T-helper 22 cell (primary cell): ENCODE measurements around the gene ZDHHC11.
"Not testable (repeated sequence)": the region's sequence is repeated elsewhere in the genome, so short reads cannot be mapped to it uniquely, and the experiment has no call there.

Experiments used
- DNase-seq: peaks from one replicate; pipeline ENCODE4 v3.0.0-alpha.2; 2020; ENCODE audit warnings: low read depth

The ZDHHC11 gene

DNA sequence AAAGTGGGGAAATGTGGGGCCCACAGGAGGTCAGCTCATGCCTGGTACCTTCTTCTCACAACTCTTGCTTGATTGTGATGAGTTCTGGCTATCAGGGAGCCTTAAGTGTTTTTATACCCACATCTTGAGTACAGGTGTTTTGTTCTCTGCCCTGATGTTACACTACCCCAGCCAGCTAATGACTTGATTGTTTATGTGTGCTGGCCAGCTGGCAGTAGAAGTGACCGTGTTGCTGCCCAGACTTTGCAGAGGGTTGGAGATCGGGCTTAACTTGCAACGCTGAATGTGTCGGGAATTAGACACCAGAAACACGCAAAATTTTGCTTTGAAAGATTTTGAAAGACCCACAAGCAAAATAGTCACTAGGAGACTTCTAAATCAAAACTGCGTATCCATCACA, 49.3 kb downstream of the ZDHHC11 start:
- no peak for DNase-seq

DNA sequence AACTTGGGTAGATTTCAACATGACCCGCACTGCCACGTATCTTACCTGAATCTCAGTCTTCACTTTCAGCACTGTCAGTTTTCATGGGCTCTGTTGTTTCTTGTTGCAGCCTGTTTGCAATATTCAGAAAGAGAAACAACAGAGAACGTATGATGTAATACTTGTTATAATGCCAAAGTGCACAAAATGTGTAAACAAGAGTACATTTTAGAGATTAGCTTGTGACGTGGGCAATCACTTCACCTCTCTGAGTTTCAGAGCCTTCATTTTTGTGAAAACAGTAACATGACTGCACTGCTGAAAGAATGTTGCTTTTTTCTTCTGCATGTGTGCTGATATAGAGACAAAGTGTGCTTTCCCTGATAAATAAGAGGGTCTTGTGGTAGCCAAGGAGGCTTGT, 49.7 kb downstream of the ZDHHC11 start:
- not testable (repeated sequence) for DNase-seq

DNA sequence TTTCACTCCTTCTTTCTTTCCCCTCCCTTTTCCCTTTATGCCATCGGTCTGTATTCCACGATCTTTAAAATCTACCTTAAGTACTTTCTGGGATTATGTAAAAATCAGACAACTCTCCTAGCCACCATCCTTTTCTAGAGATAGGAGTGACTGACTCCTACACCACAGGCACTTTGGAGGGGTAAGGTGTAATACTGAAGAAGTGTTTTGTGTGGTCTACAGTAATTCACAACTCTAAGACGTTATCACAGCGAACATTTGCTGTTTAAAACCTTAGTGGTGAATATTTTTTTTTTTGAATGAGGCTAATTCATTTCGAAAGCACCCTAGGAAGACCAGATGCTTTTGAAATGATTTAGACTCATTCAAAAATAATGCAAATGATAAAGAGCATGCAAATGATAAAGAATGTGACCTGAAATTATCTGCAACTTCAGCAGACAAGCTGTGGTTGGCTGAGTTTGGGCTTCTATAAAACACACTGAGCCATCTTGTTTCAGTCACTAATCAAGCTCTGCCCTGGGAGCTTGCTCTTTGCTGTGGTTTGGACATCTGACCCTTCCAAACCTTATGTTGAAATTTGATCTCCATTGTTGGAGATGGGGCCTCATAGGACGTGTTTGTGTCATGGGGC, 52.2 kb downstream of the ZDHHC11 start:
- not testable (repeated sequence) for DNase-seq

DNA sequence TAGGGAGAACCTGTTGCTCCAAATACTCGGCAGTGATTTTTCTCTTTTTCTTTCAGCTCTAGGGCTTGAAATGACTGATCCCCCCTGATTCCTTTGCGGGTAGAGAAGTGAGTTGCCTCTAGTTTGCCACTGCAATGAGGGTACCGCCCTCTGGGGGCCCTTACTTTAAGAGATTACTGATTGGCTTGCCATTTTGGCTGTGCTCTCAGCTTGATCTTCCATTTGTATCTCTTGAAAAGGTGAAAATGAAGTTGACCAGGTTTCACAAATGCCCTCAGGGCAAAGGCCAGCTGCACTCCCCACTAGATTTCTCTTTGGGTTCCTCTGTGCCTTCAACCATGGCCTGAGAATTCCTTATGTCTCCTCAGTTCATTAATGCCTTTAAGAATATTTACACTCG, 52.8 kb downstream of the ZDHHC11 start:
- DNase-seq = not testable (repeated sequence)

DNA sequence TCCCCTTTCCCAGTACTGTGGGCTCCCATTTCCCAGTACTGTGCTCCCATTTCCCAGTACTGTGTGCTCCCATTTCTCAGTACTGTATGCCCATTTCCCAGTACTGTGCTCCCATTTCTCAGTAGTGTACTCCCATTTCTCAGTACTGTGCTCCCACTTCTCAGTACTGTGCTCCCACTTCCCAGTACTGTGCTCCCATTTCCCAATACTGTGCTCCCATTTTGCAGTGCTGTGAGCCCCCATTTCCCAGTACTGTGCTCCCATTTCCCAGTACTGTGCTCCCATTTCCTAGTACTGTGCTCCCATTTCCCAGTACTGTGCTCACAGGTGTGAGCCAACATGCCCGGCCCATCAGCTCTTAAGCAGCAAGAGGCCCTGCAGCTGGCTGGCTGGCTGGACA, 54.9 kb downstream of the ZDHHC11 start:
- not testable (repeated sequence) for DNase-seq

DNA sequence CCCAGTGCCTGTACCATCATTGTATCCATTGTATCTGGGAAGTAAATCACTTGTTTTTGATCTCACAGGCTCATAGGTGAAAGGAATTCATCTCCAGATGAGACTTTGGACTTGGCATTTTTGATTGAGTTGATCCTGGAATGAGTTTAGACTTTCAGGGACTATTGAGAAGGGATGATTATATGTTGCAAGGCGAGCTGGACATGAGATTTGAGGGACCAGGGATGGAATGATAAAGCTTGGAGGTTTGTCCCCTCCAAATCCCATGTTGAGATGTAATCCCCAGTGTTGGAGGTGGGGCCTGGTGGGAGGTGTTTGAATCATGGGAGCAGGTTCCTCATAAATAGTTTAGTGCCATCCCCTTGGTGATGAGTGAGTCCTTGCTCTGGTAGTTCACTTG, 55.8 kb downstream of the ZDHHC11 start:
- DNase-seq = not testable (repeated sequence)

DNA sequence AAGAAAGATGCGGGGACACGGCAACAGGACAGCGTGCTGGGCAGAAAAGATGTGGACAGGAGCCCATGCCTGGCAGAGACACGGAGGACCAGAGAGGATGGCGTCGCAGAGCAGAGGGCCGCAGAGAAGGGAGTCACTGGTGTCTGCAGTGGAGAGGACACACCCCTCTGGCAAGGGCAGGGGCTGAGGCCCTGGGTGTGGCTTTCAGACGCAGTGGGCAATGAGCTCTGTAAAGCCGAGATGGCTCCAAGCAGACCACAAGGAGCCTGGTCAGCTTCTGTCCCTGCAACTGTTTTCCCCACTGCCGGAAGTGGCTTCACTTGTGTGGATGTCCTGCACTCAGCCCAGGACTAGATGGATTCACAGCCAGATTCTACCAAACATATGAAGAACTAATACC, 62.1 kb downstream of the ZDHHC11 start:
- not testable (repeated sequence) for DNase-seq

DNA sequence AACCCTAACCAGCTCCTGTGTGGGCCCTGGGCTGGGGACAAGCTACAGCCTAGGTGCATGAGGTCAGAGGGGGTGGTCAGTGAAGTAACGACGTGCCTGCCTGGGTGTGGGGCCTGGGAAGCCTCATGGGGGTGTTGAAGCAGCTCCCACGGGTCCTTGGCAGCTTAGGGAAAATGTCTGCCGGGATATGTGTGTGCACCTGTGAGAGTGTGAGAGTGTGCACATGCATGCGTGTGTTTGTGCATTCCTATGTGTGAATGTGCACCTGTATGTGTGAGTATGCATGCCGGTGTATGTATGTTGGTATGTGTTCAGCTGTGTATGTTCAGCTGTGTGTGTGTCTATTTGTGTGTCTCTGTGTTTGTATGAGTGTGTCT, 62.9 kb downstream of the ZDHHC11 start:
- DNase-seq = not testable (repeated sequence)

DNA sequence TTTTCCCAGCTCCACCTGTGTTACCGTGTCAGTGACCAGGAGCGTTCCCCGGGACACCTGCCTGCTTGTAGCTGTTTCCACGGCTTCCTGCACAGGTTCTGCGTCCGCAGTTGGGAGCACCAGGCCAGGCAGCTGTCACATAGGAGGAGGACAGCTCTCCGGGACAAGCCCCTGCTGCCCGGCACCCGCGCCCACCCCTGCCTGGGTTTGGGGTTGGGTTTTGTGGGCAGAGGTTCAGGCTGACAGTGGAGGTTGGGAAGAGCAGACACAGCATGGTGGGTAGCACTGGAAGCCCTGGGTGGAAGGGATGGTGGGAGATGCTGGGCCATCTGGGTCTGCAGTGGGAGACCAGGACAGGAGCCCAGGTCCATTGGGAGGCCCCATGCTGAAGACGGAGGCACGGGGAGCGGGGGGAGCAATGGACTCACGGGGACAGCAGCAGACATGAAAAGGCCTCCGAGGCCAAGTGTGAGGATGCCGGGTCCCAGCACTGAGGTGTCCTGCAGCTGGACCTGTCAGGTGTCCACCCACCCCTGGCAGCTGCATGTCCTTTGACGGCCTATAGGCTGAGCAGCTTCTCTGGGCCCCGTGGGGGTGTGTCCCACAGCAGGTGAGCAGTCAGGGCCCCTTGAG, 63.4 kb downstream of the ZDHHC11 start:
- DNase-seq = not testable (repeated sequence)

DNA sequence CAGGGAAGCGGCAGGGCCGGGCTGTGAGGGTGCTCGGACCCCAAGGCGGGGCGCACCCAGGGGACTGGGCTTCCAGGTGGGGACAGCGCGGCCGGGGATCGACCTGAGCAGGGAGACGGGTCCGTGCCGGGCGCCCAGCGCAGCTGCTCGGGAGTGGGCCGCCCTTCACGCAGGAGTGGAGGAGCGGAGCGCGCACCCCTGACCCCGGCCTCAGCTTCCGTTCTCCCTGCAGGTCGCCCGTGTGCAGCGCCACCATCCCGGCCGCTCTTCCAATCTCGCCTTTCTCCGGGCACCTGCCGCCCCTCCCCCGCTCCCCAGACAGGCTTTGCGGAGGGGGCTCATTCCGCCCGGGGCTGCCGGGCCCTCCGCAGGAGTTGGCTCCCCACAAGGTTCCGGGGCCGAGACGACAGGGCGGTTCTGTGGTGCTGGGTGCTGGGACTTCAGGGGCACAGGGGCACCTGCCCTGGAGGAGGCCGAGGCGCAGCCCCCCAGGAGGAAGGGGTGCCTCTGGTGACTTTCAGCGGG, 65.5 kb downstream of the ZDHHC11 start:
- DNase-seq = not testable (repeated sequence)

DNA sequence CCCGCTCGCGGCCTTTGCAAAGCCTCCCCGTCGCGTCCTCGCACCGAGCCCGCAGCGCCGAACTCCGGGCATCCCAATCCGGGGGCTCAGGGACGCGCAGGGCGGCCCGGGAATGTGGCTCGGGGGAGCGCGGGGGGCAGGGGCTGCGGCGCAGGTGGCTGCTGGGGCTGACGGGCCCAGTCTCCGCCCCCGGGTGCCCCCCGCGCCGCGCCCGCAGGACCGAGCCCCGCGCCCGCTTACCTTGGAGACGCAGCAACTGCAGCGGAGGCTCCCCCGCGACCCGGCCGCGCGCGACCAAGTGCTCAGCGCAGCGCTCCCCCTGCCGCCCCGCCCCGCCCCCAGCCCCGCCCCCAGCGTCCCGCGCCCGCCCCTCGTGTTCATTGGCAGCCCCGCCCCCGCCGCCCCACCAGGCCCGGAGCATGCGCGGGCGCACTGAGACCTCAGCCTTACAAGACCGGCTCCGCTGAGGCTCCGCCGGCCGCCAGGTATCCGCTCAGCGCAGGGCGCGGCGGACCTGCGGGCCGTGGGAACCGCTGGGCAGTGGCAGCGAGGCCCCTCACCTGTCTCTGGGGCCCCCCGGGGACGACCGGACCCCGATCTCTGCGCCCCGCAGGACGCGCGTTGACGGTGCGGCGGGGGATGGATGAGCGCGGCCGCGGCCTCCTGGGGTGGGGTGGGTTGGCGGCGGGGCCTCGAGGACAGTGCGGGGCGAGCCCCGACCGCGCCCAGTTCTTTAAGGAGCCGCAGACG, 66.2 kb downstream of the ZDHHC11 start, which contains the start of gene ZDHHC11B:
TSS of gene ZDHHC11B (minus strand) at position 302 of the 750 bp plus-strand sequence. CDS start 17,810 bp downstream, outside the sequence.
- DNase-seq = peak; percentile 78

DNA sequence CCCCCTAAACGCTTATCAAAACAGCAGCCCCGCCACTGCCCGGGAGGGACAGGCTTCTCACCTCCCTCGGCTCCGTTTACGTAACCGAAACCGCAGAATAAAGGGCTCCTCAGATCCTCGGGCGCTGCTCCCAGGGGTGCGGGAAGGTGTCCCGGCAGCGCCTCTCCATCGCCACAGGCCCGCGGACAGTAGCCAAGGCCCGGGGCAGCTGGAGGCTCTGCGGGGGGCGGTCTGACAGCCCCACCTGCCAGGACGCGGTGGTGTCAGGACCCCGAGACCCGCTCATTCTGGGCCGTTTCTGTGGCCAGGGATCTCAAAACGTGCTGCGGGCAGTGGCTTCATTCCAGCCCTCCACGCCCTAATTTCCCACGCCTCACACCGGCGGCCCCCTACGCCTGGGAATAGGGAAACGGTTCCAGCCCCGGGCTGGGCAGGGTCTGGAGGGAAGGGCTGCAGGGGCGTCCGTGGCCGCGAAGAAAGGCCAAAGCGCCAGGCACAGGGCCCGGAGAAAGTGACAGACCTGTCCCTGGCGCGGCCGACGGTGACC, 66.8 kb downstream of the ZDHHC11 start:
- DNase-seq = not testable (repeated sequence)

DNA sequence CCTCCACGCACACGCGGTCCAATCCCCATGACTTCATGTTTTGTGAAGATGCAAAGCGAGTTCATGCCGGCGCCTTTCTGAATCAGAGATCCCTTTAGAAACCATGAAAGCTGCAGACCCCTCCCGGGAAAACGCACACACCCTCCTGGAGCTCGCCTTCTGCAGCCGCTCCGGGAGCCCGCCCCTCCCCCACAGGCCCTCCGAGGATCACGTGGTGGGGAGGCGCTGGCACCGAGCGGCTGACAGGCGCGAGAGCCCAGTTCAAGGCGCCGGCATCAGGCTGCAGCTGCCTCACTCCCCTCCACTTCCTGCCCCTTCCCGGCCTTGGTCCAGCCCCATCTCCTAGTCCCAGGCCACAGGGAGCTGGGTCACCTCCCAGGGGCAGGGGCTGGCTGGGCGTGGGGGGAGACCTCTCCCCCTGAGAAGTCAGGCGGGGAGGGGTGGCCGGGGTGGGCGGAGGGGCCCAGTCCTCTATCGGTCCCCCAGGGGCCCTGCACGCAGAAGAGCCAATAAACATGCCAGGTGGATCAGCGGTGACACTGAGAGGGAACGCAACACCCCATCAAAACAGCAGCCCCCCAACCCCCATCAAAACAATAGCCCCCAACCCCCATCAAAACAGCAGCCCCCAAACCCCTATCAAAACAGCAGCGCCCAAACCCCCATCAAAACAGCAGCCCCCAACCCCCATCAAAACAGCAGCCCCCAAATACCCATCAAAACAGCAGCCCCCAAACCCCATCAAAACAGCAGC, 67.6 kb downstream of the ZDHHC11 start:
- DNase-seq = not testable (repeated sequence)

DNA sequence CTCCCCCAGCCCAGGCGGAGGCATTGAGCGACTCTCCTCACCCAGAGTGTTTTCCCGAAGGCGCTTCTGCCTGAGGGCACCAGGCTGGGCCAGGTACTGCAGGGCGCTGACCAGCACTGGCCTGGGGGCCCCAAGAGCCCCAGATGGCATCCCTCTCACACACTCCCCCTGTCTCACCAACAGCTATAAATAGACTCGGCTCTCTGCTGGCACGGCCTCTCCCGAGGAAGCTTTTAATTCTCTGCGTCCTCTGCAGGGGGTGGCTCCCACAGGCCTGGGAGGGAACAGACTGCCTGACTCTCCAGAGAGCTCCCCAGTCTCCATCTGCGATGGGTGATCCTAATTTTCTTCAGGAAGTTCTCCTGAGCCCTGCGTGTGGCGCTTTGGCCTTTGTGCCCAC, 68.4 kb downstream of the ZDHHC11 start:
- not testable (repeated sequence) for DNase-seq

DNA sequence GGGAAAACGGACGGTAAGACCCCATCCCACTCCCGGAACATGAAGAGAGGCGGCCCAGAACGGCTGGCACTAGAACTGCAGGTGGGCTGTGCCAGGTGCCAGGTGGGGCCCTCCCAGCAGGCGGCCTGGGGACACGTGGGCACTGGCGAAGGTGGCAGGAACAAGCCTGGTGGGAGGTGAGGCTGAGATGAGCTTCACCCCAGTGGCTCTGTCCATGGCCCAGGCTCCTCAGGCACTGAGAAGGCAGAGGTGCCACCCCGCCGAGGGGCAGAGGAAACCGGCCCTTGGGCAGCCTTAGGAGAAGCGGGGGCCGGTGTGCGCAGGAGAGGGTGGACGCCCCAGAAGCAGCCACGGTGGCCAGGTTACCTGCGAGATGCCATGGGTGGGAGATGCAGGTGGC, 70.2 kb downstream of the ZDHHC11 start:
- not testable (repeated sequence) for DNase-seq

DNA sequence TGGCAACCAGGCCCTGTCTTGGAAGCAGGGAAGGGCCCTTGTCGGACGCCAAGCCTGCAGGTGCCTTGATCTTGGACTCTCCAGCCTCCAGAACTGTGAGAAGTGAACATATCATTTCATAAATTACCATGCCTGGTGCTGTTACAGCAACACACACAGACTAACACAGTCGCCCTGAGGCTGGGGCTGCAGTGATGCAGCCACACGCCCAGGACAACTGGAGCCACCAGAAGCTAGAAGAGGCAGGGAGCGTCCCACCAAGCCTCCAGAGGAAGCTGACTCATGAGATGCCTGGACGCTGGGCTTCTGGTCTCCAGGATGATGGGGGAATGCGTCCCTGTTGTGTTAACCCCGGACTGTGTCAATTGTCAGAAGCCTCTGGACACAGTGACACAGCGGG, 71.8 kb downstream of the ZDHHC11 start:
- DNase-seq = not testable (repeated sequence)

DNA sequence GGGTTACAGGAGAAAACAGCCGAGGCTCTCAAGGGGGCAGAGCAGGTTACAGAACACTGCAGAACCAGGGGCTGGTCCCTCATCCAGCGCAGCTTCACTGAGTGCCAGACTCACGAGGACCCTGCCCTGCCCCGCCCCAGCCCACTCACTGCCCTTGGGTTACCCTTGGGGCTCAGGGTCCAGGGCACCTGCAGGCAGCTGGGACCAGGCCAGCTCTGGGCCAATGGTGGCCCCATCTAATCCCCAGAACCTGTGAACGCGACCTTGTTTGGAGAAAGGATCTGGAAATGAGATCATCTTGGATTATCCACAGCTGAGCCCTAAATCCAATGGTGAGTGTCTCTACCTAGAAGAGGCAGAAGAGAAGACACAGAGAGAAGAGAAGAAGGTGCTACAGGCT, 72.4 kb downstream of the ZDHHC11 start:
- not testable (repeated sequence) for DNase-seq

DNA sequence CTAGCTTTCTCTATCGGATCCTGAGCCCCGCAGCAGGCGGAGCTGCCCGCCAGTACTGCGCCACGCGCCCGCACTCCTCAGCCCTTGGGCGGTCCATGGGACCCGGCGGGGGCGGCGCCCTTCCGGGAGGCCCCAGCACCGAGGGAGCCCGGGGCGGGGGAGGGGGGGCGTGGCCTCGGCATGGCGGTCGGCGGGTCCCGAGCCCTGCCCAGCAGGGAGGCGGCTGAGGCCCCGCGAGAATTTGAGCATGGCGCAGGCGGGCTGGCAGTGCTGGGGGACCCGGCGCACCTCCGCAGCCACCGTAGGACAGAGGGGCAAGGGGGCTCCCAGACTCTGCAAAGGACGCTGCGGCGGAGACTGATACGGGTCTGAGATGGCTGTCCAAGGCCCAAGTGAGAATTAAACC, 73.0 kb downstream of the ZDHHC11 start:
- DNase-seq = no peak

DNA sequence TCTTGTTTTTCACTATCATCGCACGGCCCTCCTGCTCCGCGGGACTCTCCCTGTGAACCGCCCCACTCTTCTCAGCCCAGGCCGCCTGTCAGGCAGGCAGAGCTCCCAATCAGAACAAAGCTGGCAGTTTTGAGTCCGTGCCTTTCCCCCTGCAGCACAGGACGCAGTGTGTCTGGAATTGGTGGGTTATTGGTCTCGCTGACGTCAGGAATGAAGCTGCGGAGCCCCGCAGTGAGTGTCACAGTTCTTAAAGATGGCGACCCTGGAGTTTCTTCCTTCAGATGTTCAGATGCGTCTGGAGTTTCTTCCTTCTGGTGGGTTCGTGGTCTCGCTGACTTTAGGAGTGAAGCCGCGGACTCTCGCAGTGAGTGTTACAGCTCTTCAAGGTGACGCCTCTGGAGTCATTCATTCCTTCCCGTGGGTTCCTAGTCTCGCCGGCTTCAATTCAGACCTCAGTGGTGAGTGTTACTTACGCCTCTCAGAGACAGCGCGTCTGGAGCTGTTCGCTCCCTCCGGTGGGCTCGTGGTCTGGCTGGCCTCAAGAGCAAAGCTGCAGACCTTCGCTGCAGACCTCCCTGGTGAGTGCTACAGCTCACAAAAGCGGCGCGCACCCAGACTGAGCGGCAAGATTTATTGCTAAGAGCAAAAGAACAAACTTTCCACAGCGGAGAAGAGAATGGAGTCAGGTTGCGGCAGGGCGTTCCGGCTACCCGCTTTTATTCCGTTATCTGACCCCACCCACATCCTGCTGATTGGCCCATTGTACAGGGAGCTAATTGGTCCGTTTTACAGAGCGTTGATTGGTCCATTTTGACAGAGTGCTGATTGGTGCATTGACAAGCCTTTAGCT, 73.7 kb downstream of the ZDHHC11 start:
- DNase-seq = no peak

DNA sequence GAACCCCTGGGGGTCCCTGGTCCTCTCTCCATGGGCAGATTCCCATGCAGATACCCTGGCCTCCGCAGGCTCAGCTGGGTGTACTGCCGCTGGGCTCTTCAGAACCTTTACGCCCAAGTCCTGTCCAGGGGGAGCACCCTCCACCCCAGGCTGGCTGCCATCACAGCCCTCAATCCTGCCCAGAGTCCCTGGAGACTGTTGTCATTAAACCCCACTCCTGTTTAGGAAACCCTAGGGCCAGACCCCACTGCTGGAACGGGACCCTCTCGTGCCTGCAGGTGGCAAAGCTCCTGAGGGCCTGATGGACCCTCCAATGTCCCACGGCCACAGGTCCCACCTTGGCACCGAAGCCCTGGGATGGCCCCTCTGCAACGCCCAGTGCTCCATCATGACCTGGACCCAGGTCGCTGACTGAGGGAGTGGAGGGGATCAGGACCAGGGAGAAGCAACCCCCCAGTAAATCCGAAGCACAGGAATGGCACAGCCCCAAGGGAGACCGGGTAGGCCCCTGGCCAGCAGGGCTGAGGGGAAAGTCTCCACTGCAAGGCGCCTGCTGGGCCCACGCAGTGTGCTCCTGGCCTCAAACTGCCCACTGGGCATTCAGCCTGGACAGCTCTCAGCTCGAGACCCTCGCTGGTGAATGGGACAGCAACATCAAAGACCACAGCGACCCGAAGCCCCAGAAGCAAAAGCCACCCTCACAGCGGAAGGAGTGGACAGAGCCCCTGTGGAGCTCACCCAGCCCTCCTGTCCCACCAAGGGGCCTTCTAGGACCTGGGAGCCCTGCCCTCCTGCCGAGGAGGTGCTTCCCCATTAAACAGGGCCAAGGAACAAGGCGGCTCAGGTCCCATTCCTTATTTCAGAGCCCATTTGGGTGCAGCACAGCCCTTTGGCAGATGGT, 74.6 kb downstream of the ZDHHC11 start:
- DNase-seq = no peak
